Measurements from ENCODE around the gene SLC12A5. TPM values are rescaled to one million over a fixed set of nuclear protein-coding genes. Genes with fewer than 3 reads are reported as not detected.
"Not testable (repeated sequence)": the region's sequence is repeated elsewhere in the genome, so short reads cannot be mapped to it uniquely, and the experiment has no call there.

The SLC12A5 gene
- total RNA-seq, 2 experiments from 2014 or later, result 3.8 to 11.0 TPM

DNA sequence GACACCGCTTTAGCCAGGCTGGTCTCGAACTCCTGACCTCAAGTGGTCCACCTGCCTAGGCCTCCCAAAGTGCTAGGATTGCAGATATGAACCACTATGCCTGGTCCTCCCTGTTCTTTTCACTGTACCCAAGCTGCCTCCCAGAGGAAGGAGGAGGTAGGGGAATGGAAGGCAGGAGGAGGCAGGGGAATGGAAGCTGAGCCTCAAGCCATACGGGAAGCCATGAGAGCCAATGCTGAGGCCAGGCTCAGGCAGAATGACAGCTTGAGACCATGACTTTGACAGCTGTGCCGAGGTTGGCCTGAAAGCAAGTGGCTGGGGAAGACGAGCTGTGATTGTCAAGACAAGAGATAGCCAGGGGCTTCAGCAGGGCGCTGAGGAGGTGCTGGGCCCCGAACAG, 43.4 kb upstream of the SLC12A5 start:
- H3K36me3 ChIP-seq (ENCODE audit: insufficient read depth, low read length), result no peaks in the 10 kb centered on the region
- ChIA-PET POLR2A (interaction anchor here (1.2 kb wide), 1 partner anchor 51 kb away, joined by 3 read pairs; no protein-coding TSS in a partner anchor), CTCF (ENCODE audit: unreplicated experiment) (no interaction called here)
- no TSS peak for BruUV-seq (replicated peaks)
- H4K20me1 ChIP-seq (ENCODE audit: insufficient read depth, low read length), result no peaks in the 10 kb centered on the region
- H3K4me1 ChIP-seq (ENCODE audit: insufficient read depth, low read length, poor library complexity, severe bottlenecking), result no peaks in the 10 kb centered on the region
- TF ChIP-seq EZH2phosphoT487 (IDR thresholded peaks at IDR 0.05; ENCODE audit: borderline replicate concordance, low read depth, low read length), result no peak
- no peak for TF ChIP-seq CTCF (conservative IDR thresholded peaks at IDR 0.05; ENCODE audit: low read length)
- H3K4me3 ChIP-seq (ENCODE audit: low read depth, low read length, poor library complexity, severe bottlenecking), result no peak overlapping the region
- H3K4me2 ChIP-seq (ENCODE audit: low read length), result no peak overlapping the region
- H3K79me2 ChIP-seq (ENCODE audit: insufficient read depth, low read depth, low read length), result no peaks in the 10 kb centered on the region
- H3K27ac ChIP-seq (ENCODE audit: low read depth, low read length, poor library complexity, severe bottlenecking), result no peak overlapping the region
- H2AFZ ChIP-seq (ENCODE audit: low read length), result no peak overlapping the region
- no peak for DNase-seq (ENCODE audit: low spot score)
- no peaks in the 10 kb centered on the region for H3K9me2 ChIP-seq (ENCODE audit: insufficient read depth, low read length)
- intact Hi-C loops (cut with micrococcal nuclease; ENCODE audit: unreplicated experiment), result no loop called here
- no peaks in the 10 kb centered on the region for H3K9me3 ChIP-seq (ENCODE audit: low read length)

GRCh38 chr20:45987108-45987780, 41.8 kb upstream of the SLC12A5 start:
- peaks cover 3% of the 10 kb centered on the region for H3K4me1 ChIP-seq (ENCODE audit: insufficient read depth, low read length, poor library complexity, severe bottlenecking)
- H3K4me2 ChIP-seq (ENCODE audit: low read length), result no peak overlapping the region
- no peak overlapping the region for H2AFZ ChIP-seq (ENCODE audit: low read length)
- no peaks in the 10 kb centered on the region for H3K9me2 ChIP-seq (ENCODE audit: insufficient read depth, low read length)
- ChIA-PET CTCF (ENCODE audit: unreplicated experiment) (interaction anchor here (0.6 to 1.2 kb wide), 6 partner anchors 24 to 130 kb away, joined by 3 to 4 read pairs (median 4); partner anchors contain the start of genes ACOT8 and ZSWIM3), POLR2A (interaction anchor here (1.1 kb wide), 2 partner anchors 8 to 18 kb away, joined by 3 to 4 read pairs; no protein-coding TSS in a partner anchor)
- H3K79me2 ChIP-seq (ENCODE audit: insufficient read depth, low read depth, low read length), result no peaks in the 10 kb centered on the region
- no peaks in the 10 kb centered on the region for H4K20me1 ChIP-seq (ENCODE audit: insufficient read depth, low read length)
- H3K27ac ChIP-seq (ENCODE audit: low read depth, low read length, poor library complexity, severe bottlenecking), result no peak overlapping the region
- no peaks in the 10 kb centered on the region for H3K9me3 ChIP-seq (ENCODE audit: low read length)
- TF ChIP-seq CTCF (conservative IDR thresholded peaks at IDR 0.05; ENCODE audit: low read length), result peak; percentile 93
- no peak for TF ChIP-seq EZH2phosphoT487 (IDR thresholded peaks at IDR 0.05; ENCODE audit: borderline replicate concordance, low read depth, low read length)
- no peak overlapping the region for H3K4me3 ChIP-seq (ENCODE audit: low read depth, low read length, poor library complexity, severe bottlenecking)
- intact Hi-C loops (cut with micrococcal nuclease; ENCODE audit: unreplicated experiment), result loop anchor here (1.0 kb wide), 1 partner anchor 27 kb away; no protein-coding TSS in a partner anchor
- BruUV-seq (replicated peaks), result no TSS peak
- no peaks in the 10 kb centered on the region for H3K36me3 ChIP-seq (ENCODE audit: insufficient read depth, low read length)
- DNase-seq (ENCODE audit: low spot score), result peak; percentile 72

GRCh38 chr20:45988830-45989229, 40.2 kb upstream of the SLC12A5 start:
- H3K4me2 ChIP-seq (ENCODE audit: low read length); H3K9me2 ChIP-seq (ENCODE audit: insufficient read depth, low read length); H3K79me2 ChIP-seq (ENCODE audit: insufficient read depth, low read depth, low read length); H3K36me3 ChIP-seq (ENCODE audit: insufficient read depth, low read length); H3K4me1 ChIP-seq (ENCODE audit: insufficient read depth, low read length, poor library complexity, severe bottlenecking); H4K20me1 ChIP-seq (ENCODE audit: insufficient read depth, low read length); H3K4me3 ChIP-seq (ENCODE audit: low read depth, low read length, poor library complexity, severe bottlenecking); H2AFZ ChIP-seq (ENCODE audit: low read length); H3K27ac ChIP-seq (ENCODE audit: low read depth, low read length, poor library complexity, severe bottlenecking); CTCF ChIA-PET (ENCODE audit: unreplicated experiment); DNase-seq (ENCODE audit: low spot score); POLR2A ChIA-PET; H3K9me3 ChIP-seq (ENCODE audit: low read length); intact Hi-C loops (cut with micrococcal nuclease; ENCODE audit: unreplicated experiment); BruUV-seq (replicated peaks): not testable (repeated sequence)
